ENCODE results near the gene EIF4ENIF1. TPM values are rescaled to one million over a fixed set of nuclear protein-coding genes. Genes with fewer than 3 reads are reported as not detected.

Gene EIF4ENIF1
- total and polyA plus RNA-seq, 9 of the 15 experiments (the other 6 are each of a cell fraction or from before 2014, with no cell fraction given): 2.5 to 24.9 (median 15.8) TPM

DNA sequence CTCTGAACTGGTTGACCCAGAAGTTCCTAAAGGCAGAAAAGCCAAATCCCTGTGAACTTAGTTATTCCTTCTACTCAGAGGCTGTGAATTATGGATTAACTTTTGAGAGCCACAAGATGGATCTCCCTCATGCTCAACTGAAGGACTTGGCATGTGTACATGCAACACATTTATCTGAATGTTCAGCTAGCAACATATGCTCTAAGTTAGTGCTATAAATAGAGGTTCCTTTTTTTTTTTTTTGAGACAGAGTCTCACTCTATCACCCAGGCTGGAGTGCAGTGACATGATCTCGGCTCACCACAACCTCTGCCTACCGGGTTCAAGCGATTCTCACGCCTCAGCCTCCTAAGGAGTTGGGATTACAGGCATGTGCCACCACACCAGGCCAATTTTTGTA lies 40.1 kb downstream of the EIF4ENIF1 start:
- Histone ChIP-seq H4K20me1 (replicated peaks; ENCODE audit: control insufficient read depth, insufficient read depth, low read length) (no peaks in the 10 kb centered on the region), H2AFZ (ENCODE audit: low read depth, low read length) (no peak overlapping the region), H3K9me3 (replicated peaks; ENCODE audit: control insufficient read depth, insufficient read depth, low read depth, low read length) (no peaks in the 10 kb centered on the region), H3K36me3 (ENCODE audit: control insufficient read depth, insufficient read depth, low read length) (peaks cover 54% of the 10 kb centered on the region; the same call in 2 of the 3 replicates), H3K9me1 (ENCODE audit: control insufficient read depth, insufficient read depth, low read length) (no peaks in the 10 kb centered on the region), H3K79me2 (ENCODE audit: control insufficient read depth, insufficient read depth, low read length) (no peaks in the 10 kb centered on the region), H3K4me1 (replicated peaks in 1 of 2; ENCODE audit: control insufficient read depth in 2 of 2, insufficient read depth in 2 of 2, low read length in 2 of 2) (no peaks in the 10 kb centered on the region), H3K4me3 (no peak overlapping the region), H3K4me2 (ENCODE audit: insufficient read depth, low read length) (no peak overlapping the region), H3K9ac (ENCODE audit: insufficient read depth in 1 of 2, low read depth in 2 of 2, low read length in 2 of 2) (no peak overlapping the region), H3K27ac (ENCODE audit: extremely low read depth, low read depth, low read length) (no peak overlapping the region), H3K27me3 (ENCODE audit: control insufficient read depth in 2 of 2, insufficient read depth in 2 of 2, low read length in 2 of 2) (no peaks in the 10 kb centered on the region)
- no TSS peak for BruUV-seq (replicated peaks)
- ChIA-PET POLR2A (no interaction called here), CTCF (ENCODE audit: low intra/inter-chr PET ratio) (interaction anchor here (0.7 kb wide), 1 partner anchor 184 kb away, joined by 4 read pairs; no protein-coding TSS in a partner anchor)
- FAIRE-seq: no peak
- TF ChIP-seq POLR2AphosphoS2 (IDR thresholded peaks at IDR 0.05; ENCODE audit: low read length): no peak
- TF ChIP-seq STAT5A (IDR thresholded peaks at IDR 0.05; ENCODE audit: borderline replicate concordance, low read length): no peak
- TF ChIP-seq, protein P1, sequence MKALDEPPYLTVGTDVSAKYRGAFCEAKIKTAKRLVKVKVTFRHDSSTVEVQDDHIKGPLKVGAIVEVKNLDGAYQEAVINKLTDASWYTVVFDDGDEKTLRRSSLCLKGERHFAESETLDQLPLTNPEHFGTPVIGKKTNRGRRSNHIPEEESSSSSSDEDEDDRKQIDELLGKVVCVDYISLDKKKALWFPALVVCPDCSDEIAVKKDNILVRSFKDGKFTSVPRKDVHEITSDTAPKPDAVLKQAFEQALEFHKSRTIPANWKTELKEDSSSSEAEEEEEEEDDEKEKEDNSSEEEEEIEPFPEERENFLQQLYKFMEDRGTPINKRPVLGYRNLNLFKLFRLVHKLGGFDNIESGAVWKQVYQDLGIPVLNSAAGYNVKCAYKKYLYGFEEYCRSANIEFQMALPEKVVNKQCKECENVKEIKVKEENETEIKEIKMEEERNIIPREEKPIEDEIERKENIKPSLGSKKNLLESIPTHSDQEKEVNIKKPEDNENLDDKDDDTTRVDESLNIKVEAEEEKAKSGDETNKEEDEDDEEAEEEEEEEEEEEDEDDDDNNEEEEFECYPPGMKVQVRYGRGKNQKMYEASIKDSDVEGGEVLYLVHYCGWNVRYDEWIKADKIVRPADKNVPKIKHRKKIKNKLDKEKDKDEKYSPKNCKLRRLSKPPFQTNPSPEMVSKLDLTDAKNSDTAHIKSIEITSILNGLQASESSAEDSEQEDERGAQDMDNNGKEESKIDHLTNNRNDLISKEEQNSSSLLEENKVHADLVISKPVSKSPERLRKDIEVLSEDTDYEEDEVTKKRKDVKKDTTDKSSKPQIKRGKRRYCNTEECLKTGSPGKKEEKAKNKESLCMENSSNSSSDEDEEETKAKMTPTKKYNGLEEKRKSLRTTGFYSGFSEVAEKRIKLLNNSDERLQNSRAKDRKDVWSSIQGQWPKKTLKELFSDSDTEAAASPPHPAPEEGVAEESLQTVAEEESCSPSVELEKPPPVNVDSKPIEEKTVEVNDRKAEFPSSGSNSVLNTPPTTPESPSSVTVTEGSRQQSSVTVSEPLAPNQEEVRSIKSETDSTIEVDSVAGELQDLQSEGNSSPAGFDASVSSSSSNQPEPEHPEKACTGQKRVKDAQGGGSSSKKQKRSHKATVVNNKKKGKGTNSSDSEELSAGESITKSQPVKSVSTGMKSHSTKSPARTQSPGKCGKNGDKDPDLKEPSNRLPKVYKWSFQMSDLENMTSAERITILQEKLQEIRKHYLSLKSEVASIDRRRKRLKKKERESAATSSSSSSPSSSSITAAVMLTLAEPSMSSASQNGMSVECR (CRISPR knock-in tag; IDR thresholded peaks at IDR 0.05): no peak
- TF ChIP-seq, protein P2, sequence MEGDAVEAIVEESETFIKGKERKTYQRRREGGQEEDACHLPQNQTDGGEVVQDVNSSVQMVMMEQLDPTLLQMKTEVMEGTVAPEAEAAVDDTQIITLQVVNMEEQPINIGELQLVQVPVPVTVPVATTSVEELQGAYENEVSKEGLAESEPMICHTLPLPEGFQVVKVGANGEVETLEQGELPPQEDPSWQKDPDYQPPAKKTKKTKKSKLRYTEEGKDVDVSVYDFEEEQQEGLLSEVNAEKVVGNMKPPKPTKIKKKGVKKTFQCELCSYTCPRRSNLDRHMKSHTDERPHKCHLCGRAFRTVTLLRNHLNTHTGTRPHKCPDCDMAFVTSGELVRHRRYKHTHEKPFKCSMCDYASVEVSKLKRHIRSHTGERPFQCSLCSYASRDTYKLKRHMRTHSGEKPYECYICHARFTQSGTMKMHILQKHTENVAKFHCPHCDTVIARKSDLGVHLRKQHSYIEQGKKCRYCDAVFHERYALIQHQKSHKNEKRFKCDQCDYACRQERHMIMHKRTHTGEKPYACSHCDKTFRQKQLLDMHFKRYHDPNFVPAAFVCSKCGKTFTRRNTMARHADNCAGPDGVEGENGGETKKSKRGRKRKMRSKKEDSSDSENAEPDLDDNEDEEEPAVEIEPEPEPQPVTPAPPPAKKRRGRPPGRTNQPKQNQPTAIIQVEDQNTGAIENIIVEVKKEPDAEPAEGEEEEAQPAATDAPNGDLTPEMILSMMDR (IDR thresholded peaks at IDR 0.05 in 2 of 3, conservative IDR thresholded peaks at IDR 0.05 in 1 of 3; ENCODE audit: insufficient read depth in 2 of 3, low read depth in 1 of 3, low read length in 3 of 3): no peak
- TF ChIP-seq RBFOX2 (IDR thresholded peaks at IDR 0.05; ENCODE audit: low read depth, low read length): no peak
- no peak for TF ChIP-seq SUPT5H (IDR thresholded peaks at IDR 0.05)
- TF ChIP-seq, protein P3, sequence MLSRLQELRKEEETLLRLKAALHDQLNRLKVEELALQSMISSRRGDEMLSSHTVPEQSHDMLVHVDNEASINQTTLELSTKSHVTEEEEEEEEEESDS (CRISPR knock-in tag; IDR thresholded peaks at IDR 0.05): no peak
- no peak for TF ChIP-seq ZFP1 (CRISPR knock-in tag; IDR thresholded peaks at IDR 0.05)
- TF ChIP-seq, protein P4, sequence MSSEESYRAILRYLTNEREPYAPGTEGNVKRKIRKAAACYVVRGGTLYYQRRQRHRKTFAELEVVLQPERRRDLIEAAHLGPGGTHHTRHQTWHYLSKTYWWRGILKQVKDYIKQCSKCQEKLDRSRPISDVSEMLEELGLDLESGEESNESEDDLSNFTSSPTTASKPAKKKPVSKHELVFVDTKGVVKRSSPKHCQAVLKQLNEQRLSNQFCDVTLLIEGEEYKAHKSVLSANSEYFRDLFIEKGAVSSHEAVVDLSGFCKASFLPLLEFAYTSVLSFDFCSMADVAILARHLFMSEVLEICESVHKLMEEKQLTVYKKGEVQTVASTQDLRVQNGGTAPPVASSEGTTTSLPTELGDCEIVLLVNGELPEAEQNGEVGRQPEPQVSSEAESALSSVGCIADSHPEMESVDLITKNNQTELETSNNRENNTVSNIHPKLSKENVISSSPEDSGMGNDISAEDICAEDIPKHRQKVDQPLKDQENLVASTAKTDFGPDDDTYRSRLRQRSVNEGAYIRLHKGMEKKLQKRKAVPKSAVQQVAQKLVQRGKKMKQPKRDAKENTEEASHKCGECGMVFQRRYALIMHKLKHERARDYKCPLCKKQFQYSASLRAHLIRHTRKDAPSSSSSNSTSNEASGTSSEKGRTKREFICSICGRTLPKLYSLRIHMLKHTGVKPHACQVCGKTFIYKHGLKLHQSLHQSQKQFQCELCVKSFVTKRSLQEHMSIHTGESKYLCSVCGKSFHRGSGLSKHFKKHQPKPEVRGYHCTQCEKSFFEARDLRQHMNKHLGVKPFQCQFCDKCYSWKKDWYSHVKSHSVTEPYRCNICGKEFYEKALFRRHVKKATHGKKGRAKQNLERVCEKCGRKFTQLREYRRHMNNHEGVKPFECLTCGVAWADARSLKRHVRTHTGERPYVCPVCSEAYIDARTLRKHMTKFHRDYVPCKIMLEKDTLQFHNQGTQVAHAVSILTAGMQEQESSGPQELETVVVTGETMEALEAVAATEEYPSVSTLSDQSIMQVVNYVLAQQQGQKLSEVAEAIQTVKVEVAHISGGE (CRISPR knock-in tag; IDR thresholded peaks at IDR 0.05): no peak
- no peak for TF ChIP-seq SREBF1 (IDR thresholded peaks at IDR 0.05; ENCODE audit: borderline replicate concordance, low read depth, low read length)
- ATAC-seq: no peak
- in situ Hi-C loops (cut with MboI) (no loop called here), intact Hi-C loops (cut with micrococcal nuclease) (no loop called here)
- 90% methylated on average over 3 of the region's 4 CpGs for WGBS (ENCODE audit: insufficient coverage, low coverage, missing lambda C conversion rate)
- no peak for DNase-seq (ENCODE audit: extremely low read depth in 1 of 4, low spot score in 3 of 4)
